Pancreas (tissue), 10 donors: ENCODE results near the gene GPRC5A. TPM values are rescaled to one million over a fixed set of nuclear protein-coding genes. Genes with fewer than 3 reads are reported as not detected.
A peak's percentile ranks its signal among the peaks of the same experiment; 100 is the strongest.

Experiments used
- ATAC-seq, 4 donors: fragments of 200-7000 bp; cut with Tn5 transposase; one replicate each; pipeline versions ENCODE4 v1.8.0 to v1.9.1; 2020; ENCODE audit warnings: mild to moderate bottlenecking in 4 of 4, moderate library complexity in 4 of 4
- DNase-seq, 6 donors: peaks; one replicate each; pipeline ENCODE4 v3.0.0-alpha.2; 2020
- FAIRE-seq: peaks from 2 replicates; lab custom pipeline; 2012; peaks lifted over from hg19 to GRCh38; lab: Jason Lieb, UNC
- H3K27ac ChIP-seq, 4 donors: fragments of 200-600 bp; sonication (generic); 1 replicate in 3 of 4; 2 replicates in 1 of 4; pipeline versions ENCODE4 v1.5.0 to v1.8.0; 2020
- H3K27me3 ChIP-seq, 4 donors: fragments of 200-600 bp; one replicate each; pipeline ENCODE4 v1.8.0; 2021
- H3K36me3 ChIP-seq, 3 donors: fragments of 200-600 bp; sonication (generic) in 1 of 3; one replicate each; pipeline versions ENCODE4 v1.5.0 to v1.8.0; 2020 to 2021
- H3K4me1 ChIP-seq, 3 donors: fragments of 200-600 bp; one replicate each; pipeline ENCODE4 v1.8.0; 2021
- H3K4me3 ChIP-seq, 4 donors: fragments of 200-600 bp; sonication (generic) in 2 of 4; one replicate each; pipeline versions ENCODE4 v1.5.0 to v1.8.0; 2020 to 2021
- H3K9me3 ChIP-seq, 4 donors: fragments of 200-600 bp; one replicate each; pipeline ENCODE4 v1.8.0; 2021
- WGBS, 2 donors: extraction: QIAGEN DNeasy Blood & Tissue Kit; methylation state at CpG; one replicate each; pipeline ENCODE4 v1.1.7; 2013; 5-methylcytosine and 5-hydroxymethylcytosine counted together
- intact Hi-C, 3 donors: fragments of 100-400 bp; cut with DNase I; formaldehyde crosslinking; loops; one replicate each; pipeline versions ENCODE4 v1.11.1 to v1.14.2; 2022
- polyA plus RNA-seq, 2 donors: library from polyadenylated mRNA; stranded (reverse); fragments of 200-250 nt; gene quantifications; one replicate each; pipeline ENCODE4 v1.2.3, GENCODE V29; 2013
- total RNA-seq, 6 donors: library from RNA; stranded (reverse); fragmentation: NEBNext Ultra II Directional in 4 of 6; extraction: Animal tissue kit (Norgen Biotek cat#: 25700) in 4 of 6; gene quantifications; one replicate each; pipeline versions ENCODE4 v1.2.1 to v1.2.4, GENCODE V29; 2021 to 2023
- TF ChIP-seq, protein P1 (sequence below), 4 donors: fragments of 200-600 bp; sonication (generic) in 3 of 4; IDR thresholded peaks; one replicate each; pipeline versions ENCODE4 v1.5.0 to v1.8.0; 2021; ENCODE audit warnings: antibody characterized with exemption in 4 of 4
- donor health status: healthy with polysubstance abuse.
- donor health status: DM: no; HTN: no; CAD: no; lungs with moderate emphysema.
- donor health status: DM: no; HTN: no; CAD: no.
- donor health status: control.
- donor health status: control.
- donor health status: Bipolar disorder and iron deficiency.
- donor health status: DM: yes; HTN: yes; CAD: no.
- donor health status: DM: no; HTN: no; CAD: no.
- donor health status: DM: no; HTN: no; CAD: no.
- donor health status: DM: yes; HTN: yes; CAD: no.

The GPRC5A gene
- total and polyA plus RNA-seq, 8 donors = 0.96 to 11.0 (median 2.5) TPM

DNA sequence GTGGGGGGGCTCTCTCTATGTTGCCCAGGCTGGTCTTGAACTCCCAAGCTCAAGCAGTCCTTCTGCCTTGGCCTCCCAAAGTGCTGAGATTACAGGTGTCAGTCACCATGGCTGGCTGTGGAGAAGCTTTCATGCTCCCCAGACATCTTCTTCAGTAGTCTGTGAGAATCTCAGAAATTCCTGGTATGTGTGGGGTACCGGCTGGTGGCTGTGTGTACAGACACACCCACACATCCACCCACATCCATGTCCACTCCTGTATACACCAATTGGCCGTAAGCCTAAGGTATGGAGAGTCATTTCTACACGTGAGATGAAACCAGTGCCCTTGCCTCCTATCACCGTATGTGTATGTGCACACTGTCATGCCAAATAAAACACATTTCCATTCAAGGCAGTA is 32.8 kb downstream of the GPRC5A start:
- no peak for ATAC-seq
- WGBS, 2 donors = 68 to 76% methylated on average over 4 of the region's 4 CpGs

DNA sequence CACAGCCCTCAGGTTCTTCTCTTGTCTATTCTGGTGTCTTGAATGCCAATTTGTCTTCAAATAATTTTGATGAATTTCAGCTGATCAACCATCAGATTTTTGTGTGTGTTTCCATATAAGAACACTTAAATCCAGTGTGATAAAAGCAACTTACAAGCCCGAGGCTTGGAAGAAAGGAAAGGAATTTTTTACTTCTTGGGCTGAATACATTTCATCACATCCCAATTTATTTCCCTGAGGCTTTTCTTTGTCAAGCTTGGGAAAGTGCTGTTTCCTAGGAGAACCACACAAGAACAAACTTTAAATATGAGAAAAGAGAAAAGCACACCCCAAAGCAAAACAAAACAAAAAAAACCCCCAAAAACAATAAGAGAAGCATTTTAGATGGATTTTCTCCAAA is 34.0 kb downstream of the GPRC5A start:
- no peak overlapping the region for H3K27ac ChIP-seq
- intact Hi-C loops = no loop called here
- no peaks in the 10 kb centered on the region for H3K9me3 ChIP-seq
- TF ChIP-seq, protein P1, sequence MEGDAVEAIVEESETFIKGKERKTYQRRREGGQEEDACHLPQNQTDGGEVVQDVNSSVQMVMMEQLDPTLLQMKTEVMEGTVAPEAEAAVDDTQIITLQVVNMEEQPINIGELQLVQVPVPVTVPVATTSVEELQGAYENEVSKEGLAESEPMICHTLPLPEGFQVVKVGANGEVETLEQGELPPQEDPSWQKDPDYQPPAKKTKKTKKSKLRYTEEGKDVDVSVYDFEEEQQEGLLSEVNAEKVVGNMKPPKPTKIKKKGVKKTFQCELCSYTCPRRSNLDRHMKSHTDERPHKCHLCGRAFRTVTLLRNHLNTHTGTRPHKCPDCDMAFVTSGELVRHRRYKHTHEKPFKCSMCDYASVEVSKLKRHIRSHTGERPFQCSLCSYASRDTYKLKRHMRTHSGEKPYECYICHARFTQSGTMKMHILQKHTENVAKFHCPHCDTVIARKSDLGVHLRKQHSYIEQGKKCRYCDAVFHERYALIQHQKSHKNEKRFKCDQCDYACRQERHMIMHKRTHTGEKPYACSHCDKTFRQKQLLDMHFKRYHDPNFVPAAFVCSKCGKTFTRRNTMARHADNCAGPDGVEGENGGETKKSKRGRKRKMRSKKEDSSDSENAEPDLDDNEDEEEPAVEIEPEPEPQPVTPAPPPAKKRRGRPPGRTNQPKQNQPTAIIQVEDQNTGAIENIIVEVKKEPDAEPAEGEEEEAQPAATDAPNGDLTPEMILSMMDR (IDR thresholded peaks at IDR 0.05) = no peak
- 29 to 50% methylated on average over 1 of the region's 1 CpG for WGBS, 2 donors
- no peaks in the 10 kb centered on the region for H3K4me1 ChIP-seq
- DNase-seq (no peak), ATAC-seq (no peak), FAIRE-seq (no peak)
- H3K4me3 ChIP-seq = no peak overlapping the region
- no peaks in the 10 kb centered on the region for H3K36me3 ChIP-seq
- no peaks in the 10 kb centered on the region for H3K27me3 ChIP-seq

More for the DNA sequence above, 32.8 kb downstream of the GPRC5A start:
- Histone ChIP-seq H3K4me3 (no peak overlapping the region), H3K27me3 (no peaks in the 10 kb centered on the region), H3K27ac (no peak overlapping the region), H3K36me3 (no peaks in the 10 kb centered on the region), H3K4me1 (no peaks in the 10 kb centered on the region), H3K9me3 (no peaks in the 10 kb centered on the region)
- TF ChIP-seq, protein P1 (IDR thresholded peaks at IDR 0.05) = no peak
- DNase-seq = no peak
- intact Hi-C loops = no loop called here
- FAIRE-seq = no peak

DNA sequence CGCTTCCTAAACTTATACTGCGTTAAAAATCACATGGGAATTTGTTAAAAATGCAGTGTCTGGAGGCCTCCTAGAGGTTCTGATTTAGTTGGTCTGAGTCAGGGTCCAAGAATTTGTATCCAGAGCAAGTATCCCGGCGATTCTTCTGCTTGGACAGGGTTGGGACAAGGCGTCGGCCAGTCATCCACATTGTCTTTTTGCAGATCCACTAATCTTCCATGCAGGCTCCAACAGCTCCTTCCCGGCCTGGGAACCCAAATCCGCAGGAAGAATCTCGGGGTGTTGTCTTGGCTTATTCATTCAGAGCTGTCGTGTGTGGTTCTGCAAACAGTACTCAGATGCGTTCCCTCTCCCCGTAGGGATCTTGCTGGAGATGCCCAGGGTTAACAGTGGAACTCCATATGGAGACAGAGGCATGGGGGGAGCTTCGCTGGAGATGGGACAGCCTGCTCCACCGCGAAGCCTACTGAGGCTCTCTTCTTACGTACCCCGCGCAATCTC is 35.3 kb downstream of the GPRC5A start:
- 84 to 87% methylated on average over 18 of the region's 18 CpGs for WGBS, 2 donors
- Histone ChIP-seq H3K9me3 (no peaks in the 10 kb centered on the region), H3K27me3 (no peaks in the 10 kb centered on the region), H3K4me1 (no peaks in the 10 kb centered on the region), H3K36me3 (no peaks in the 10 kb centered on the region), H3K27ac (peak overlapping the region in 2 of 4 donors; percentile 37 to 72), H3K4me3 (peak overlapping the region in 1 of 4 donors; percentile 49)
- no peak for FAIRE-seq
- ATAC-seq = no peak
- intact Hi-C loops = no loop called here
- DNase-seq = peak in 1 of 6 donors; percentile 23
- TF ChIP-seq, protein P1 (IDR thresholded peaks at IDR 0.05) = no peak

DNA sequence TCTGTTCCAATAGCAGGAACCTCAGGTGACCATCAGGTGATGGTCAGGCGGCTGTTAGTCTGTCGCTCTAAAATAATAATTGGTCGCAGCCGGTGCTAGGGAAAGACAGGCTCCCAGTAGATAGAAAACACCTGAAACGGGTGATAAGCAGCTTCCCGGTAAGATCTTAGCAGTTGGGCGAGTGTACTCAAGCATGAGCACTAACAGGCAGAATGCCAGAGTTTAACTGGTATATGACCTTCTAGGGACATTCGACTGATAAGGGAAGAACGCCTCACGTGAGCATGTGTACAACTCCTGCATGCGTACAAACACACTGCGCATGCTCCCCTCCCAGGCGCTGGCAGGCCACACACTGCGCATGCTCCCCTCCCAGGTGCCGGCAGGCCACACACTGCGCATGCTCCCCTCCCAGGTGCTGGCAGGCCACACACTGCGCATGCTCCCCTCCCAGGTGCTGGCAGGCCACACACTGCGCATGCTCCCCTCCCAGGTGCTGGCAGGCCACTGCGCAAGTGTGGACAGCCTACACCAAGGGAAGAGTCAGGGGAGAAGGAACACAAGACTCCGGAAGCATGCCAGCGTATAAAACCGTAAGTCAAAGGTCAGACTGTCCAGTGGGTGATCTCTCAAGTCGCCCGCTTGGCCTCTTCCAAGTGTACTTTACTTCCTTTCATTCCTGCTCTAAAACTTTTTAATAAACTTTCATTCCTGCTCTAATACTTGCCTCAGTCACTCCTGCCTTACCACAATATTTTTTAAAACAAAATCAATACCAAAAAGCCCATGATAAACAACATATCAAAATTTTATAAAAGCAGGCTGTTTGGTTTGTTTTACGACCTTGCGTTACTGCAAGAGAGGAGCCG is 36.1 kb downstream of the GPRC5A start:
- intact Hi-C loops = no loop called here
- peak overlapping the region in 3 of 4 donors; percentile 22 to 72 (median 66) for H3K27ac ChIP-seq

More for the DNA sequence above, 36.1 kb downstream of the GPRC5A start:
- 12 to 14% methylated on average over 25 to 27 of the region's 27 CpGs for WGBS, 2 donors
- Histone ChIP-seq H3K4me1 (no peaks in the 10 kb centered on the region), H3K36me3 (no peaks in the 10 kb centered on the region), H3K27me3 (no peaks in the 10 kb centered on the region), H3K4me3 (peak overlapping the region in 3 of 4 donors; percentile 26 to 49 (median 37)), H3K9me3 (no peaks in the 10 kb centered on the region)
- ATAC-seq (peak; percentile 94 to 97 (median 96)), DNase-seq (peak; percentile 90 to 98 (median 94)), FAIRE-seq (no peak)
- TF ChIP-seq, protein P1 (IDR thresholded peaks at IDR 0.05) = no peak
